Cerebellar cortex (tissue), 1 donor: Measurements from ENCODE around the gene TNFRSF12A.

Source experiments
- DNase-seq: peaks from one replicate; pipeline ENCODE4 v3.0.0-alpha.2; 2015; ENCODE audit warnings: low spot score

TNFRSF12A gene

DNA sequence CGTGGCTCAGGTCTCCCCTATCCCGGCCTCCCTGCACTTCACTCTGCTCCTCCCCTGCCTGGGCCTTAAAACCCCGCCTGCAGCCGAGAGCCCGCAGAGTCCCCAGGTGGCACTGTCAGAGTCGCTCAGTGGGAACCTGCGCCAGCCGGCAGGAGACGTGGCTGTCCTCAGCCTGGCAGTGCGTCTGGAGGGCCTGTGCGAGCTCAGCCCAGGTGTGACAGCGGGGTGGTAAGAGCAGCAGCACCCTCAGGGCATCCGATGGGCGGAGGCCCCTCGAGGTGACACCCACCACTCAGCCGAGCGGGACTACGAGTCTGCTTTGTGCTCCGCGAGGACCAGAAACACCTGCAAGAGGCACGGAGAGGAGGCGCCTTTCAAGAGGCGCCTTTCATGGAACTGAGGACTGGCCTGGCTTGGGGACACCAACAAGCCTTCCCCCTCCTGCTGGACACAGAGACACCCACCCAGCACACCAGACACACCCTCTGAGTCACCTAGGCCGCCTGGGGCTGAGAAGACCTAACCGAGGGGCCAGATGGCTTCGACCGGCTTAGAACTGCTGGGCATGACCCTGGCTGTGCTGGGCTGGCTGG is 7.2 kb upstream of the TNFRSF12A start, which contains the start of gene CLDN9:
Gene CLDN9 (plus strand): TSS at position 96 of the 593 bp plus-strand sequence. CDS start 440 bp downstream, at position 536.
- DNase-seq = no peak

DNA sequence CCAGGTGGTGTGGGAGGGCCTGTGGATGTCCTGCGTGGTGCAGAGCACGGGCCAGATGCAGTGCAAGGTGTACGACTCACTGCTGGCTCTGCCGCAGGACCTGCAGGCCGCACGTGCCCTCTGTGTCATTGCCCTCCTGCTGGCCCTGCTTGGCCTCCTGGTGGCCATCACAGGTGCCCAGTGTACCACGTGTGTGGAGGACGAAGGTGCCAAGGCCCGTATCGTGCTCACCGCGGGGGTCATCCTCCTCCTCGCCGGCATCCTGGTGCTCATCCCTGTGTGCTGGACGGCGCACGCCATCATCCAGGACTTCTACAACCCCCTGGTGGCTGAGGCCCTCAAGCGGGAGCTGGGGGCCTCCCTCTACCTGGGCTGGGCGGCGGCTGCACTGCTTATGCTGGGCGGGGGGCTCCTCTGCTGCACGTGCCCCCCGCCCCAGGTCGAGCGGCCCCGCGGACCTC is 6.6 kb upstream of the TNFRSF12A start:
- no peak for DNase-seq

DNA sequence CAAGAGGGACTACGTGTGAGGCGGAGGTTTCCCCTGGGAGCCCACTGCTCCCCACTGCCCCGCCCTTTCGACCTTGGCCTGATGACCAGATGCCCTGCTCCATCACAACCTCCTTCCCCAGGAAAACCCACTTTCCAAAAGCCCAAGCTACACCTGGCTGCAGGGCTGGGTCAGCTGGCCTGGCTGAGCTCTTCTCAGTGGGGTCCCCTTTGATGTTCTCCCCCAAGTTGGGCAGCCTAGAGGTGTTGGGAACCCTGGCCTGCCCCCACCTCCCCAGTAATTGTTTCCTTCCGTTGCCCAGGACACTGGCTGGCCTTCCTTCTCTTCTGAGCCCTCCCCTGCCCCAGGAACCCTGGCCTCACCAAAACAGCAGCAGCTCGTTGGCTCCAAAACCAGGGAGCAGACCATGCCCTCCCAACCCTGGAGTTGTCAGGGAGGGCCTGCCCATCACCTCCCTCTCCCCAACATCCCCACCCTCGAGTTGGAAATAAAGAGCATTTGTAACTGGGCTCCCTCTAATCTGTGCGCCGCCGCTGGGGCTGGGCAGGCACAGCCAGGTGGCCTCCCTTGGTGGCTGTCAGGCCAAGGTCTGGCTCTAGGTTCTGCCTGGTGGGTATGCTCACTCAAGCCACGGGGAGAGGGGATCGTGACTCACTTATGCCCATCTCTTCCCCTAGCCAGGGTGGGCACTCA is 6.0 kb upstream of the TNFRSF12A start:
- DNase-seq = no peak

DNA sequence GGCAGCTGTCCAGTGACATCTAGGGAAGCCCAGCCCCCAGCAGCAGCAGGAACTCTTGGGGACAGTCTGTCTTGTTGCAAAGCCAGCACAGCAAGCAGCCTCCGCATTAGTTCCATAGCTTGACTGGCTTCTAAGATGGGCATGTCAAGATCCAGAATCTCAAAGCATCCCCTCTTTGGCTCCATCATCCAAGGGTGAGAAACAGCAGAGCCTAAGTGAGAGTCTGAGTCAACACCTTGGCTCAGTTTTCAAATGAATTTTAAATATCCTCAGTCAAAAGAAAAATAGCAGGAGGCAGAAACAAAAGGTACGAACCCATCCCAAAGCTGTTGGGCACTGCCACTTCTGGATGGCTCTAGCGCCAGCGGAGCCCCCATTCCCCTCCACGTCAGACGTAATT is 5.2 kb upstream of the TNFRSF12A start:
- DNase-seq = no peak

DNA sequence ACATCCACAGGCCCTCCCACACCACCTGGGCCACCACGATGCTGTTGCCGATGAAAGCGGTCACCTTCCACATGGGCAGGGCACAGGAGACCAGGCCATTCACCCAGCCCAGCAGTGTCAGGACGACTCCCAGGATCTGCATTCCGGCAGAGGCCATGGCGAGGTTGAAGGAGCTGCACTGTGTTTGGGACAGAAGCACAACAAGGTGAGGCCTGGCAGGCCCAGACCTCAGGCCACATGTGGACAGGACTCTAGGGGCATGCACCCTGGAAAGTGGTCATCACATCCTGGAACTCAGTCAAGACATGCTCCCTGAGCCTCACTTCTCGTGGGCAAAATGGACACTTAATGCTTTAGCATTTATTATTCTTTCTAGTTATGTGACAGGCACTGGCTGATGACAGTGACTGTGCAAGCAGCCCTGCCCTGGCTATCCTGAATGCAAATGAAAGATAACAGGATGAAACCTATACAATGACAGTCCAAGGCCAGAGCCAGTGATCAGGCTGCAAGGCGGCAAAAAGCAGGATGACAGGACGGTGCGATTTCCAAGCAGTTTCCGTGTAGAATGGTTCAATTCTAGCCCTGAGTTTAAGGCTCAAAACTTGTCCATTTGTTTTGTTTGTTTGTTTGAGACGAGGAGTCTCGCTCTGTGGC is 4.2 kb upstream of the TNFRSF12A start:
- no peak for DNase-seq

DNA sequence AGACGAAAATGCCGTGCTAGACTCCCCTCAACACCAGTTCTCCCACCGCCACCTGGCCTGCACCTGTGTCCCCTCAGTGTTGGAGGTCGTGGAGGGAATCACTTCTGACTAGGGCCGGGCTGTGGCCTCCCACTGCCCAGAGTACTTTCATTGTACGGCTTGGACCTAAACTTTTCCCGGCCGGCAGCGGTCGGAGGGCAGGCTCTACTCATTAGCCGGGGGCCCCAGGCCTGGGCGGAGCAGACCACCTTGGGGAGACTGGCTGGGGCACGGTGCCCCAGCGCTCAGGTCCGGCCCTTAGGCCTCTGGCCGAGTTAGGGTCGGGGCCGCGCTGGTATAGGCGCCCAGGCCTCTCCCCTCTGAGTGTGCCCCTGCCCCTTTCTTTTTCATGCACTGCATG is 2.8 kb upstream of the TNFRSF12A start:
- no peak for DNase-seq

DNA sequence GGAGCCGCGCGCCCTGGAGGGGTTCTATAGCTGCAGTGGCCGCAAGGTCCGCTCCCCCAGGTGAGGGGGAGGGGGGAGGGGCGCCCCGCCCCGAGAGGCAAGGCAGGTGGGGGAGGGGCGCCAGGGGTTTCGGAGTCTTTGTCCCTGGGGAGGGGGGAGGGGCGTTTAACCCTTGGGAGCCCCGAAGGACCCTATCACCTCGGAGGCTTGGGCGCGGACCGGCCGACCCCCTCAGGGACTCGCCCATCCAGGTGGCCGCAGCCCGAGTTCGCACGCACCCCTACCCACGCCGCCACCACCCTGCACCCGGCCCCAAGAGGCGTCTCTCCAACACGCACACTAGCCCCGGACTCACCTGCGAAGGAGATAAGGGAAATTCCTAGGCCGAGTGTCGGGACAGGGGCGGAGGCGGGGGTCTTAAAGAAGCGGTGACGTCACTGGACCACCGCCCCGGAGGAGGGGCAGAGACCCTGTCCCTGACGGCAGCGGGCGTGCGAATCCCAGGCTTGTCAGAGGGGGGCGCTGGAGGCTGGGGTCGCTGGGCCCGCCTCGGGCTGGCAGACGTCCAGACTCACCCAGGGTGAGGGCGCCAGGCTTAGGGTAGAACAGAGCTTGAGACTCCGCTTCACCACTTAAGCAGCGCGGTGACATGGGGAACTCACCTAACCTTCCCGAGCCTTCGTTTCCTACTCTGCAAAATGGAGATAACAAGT is 2.2 kb upstream of the TNFRSF12A start, which contains the start of gene CLDN6:
Gene CLDN6 (minus strand): TSS at position 390 of the 713 bp plus-strand sequence. CDS start 2,162 bp downstream, outside the sequence.
- DNase-seq = no peak

DNA sequence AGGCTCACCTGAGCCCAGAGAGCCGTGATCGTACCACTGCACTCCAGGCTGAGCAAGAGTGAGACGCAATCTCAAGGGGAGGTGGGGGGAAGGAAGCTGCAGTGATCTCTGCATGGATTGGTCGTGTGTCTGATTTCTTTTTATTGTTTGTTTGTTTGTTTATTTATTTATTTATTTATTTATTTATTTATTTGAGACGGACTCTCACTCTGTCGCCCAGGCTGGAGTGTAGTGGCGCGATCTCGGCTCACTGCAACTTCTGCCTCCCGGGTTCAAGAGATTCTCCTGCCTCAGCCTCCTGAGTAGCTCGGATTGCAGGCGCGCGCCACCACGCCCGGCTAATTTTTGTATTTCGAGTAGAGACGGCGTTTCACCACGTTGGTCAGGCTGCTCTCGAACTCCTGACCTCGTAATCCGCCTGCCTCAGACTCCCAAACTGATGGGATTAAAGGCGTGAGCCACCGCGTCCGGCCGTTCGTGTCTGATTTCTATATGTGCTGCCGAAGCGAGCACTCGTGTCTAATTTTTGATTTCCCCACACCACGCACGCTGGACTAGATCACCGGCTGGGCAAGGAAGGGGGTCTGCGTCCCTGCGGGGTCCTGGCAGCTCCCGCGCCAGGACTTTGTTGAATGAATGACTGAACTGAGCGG is 448 bp upstream of the TNFRSF12A start:
- no peak for DNase-seq

DNA sequence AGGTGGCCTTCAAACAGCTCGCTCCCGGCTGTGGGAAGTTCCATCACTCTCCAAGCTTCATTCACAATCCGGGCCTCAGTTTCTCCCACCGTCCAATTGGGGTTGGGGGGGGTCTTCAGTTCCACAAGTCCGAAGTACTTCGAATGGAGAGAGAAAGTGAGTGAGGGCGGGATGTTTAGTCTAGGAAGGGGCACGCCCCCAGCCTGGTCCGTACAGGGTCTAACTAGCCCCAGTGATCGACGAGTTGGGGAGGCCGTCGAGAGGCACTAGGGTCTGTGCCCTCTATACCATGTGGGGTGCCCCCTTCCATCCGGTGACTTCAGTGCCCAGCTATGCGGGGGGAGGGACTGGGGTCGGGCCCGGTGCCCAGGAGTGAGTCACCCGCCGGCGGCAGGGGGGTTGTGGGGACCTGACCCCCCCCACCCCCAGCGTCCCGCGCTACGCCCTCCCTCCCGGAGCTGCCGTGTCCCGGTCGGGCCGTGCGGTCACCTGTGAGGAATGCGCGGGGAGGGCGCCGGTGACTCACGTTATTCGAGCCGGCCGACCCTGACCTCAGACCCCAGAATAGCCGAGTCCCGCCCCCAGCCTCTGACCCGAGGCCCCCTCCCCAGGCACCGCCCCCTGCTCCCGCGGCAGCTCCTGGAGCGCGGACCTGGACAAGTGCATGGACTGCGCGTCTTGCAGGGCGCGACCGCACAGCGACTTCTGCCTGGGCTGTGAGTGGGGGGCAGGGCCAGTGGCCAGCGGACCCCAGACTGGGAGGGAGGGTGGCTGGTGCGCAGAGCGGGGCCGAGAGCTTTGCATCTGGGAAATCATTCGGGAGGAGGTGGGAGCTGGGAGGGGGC is 658 bp downstream of the TNFRSF12A start:
- peak; percentile 62 for DNase-seq

DNA sequence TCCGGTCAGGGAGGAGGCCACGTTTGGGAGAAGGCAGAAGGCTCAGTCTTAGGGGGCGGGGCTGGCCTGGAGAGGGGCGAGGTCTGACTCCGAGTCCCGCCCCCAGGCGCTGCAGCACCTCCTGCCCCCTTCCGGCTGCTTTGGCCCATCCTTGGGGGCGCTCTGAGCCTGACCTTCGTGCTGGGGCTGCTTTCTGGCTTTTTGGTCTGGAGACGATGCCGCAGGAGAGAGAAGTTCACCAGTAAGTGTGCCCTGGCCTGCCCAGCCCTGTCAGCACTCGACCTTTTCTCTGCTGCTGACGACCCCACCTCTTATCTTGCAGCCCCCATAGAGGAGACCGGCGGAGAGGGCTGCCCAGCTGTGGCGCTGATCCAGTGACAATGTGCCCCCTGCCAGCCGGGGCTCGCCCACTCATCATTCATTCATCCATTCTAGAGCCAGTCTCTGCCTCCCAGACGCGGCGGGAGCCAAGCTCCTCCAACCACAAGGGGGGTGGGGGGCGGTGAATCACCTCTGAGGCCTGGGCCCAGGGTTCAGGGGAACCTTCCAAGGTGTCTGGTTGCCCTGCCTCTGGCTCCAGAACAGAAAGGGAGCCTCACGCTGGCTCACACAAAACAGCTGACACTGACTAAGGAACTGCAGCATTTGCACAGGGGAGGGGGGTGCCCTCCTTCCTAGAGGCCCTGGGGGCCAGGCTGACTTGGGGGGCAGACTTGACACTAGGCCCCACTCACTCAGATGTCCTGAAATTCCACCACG is 1.5 kb downstream of the TNFRSF12A start:
- peak; percentile 84 for DNase-seq

DNA sequence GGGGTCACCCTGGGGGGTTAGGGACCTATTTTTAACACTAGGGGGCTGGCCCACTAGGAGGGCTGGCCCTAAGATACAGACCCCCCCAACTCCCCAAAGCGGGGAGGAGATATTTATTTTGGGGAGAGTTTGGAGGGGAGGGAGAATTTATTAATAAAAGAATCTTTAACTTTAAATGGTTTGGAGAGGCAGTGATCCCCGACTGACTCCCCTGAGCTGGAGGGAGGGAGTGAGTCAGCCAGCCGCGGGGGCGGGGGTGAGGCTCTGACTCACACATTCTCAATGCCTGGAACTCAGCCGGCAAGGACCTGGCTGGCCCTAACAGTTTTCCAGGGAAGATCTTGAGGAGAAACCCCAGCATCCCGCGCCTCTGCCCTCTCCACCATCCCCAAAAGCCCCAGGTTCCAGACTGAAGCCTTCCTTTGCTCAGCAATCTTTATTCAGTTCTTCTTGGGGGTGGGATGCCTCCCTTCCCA is 2.1 kb downstream of the TNFRSF12A start:
- peak; percentile 77 for DNase-seq

DNA sequence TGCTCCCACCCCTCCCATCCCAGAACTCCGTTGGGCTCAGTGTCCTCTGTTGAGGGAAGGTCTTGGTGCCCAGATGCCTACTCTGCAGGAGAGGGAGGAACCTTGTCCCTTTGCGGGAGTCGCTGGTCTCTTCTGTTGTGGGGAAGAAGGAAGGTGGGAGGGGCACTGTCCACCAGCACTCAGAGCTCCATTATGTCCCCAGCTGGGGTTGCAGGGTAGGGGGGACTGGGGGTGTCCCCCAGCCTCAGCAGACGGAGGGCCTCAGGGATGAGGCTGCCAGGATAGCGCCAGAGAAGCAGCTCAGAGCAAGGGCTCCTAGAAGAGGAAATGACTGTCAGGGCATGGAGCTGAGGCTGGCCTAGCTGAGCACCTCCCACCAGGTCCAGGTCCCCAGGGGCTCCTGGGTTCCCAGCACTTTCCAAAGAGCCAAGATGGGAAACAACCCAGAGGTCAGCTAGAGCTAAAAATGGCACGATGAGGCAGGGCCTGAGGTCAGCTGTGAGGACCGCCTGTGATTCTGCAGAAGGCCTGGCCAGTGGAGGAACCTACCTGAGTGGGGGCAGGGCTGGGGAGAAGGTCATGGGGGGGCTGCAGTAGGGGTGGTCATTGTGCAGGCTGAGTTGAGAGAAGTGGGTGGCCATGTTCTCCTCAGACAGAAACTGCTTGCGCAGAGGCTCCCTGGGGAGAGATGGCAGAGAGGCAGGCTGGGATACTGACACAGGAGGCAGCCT is 2.7 kb downstream of the TNFRSF12A start:
- no peak for DNase-seq

DNA sequence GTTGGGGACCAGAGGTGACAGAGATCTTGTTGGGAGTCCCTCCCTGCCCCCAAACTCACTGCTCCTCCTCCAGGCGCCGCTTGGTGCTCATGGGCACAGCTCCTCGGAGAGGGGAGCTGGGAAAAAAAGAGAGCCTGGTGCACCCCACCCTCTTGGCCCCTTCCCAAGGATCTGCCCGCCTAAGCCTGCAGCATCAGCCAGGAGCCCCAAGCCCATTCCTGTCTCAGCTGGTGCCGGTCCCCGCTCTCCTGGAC is 3.2 kb downstream of the TNFRSF12A start:
- peak; percentile 80 for DNase-seq

DNA sequence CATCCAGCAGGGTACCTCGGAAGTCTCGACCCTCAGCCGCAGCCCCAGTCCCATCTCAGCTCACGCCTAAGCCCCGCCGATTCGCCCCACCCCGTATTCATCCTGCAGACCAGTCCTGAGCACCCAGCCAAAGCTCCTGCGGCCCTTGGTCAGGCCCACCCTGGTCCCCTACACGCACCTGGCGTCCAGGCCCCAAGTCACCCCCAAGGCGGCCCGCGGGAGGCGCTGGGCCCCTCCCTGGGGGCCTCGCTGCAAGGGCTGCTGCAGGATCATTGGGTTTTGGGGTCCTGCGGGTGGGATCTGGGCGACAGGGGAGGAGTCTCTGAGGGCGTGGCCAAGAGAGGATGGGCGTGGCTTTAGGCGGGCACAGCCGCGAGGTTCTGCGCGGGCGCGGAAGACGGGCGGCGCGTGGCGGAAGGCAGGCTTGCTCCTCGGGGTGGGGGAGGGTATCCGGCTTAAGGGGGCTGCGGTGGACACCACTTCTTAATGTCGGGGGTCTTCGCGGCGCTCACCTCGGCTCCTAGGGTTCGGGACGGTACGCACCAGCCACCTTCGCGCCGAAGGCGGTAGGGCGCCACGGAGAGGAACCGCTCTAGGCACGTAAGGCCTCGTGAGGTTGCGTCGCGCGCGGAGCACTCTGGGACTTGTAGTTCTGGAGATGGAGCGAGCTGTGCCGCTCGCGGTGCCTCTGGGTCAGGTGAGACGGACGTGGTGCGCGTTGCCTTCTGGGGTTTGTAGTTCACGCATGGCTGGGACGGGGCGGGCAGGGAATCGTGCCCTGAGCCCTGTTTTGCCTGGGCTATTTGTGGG is 3.7 kb downstream of the TNFRSF12A start, which contains the start of the genes HCFC1R1 and THOC6:
Gene HCFC1R1 (minus strand): TSS at position 274 of the 810 bp plus-strand sequence. CDS start 1 bp downstream, at position 273.
Gene THOC6 (plus strand): TSS at position 367 of the 810 bp plus-strand sequence. CDS start 292 bp downstream, at position 659.
- DNase-seq = peak; percentile 99

DNA sequence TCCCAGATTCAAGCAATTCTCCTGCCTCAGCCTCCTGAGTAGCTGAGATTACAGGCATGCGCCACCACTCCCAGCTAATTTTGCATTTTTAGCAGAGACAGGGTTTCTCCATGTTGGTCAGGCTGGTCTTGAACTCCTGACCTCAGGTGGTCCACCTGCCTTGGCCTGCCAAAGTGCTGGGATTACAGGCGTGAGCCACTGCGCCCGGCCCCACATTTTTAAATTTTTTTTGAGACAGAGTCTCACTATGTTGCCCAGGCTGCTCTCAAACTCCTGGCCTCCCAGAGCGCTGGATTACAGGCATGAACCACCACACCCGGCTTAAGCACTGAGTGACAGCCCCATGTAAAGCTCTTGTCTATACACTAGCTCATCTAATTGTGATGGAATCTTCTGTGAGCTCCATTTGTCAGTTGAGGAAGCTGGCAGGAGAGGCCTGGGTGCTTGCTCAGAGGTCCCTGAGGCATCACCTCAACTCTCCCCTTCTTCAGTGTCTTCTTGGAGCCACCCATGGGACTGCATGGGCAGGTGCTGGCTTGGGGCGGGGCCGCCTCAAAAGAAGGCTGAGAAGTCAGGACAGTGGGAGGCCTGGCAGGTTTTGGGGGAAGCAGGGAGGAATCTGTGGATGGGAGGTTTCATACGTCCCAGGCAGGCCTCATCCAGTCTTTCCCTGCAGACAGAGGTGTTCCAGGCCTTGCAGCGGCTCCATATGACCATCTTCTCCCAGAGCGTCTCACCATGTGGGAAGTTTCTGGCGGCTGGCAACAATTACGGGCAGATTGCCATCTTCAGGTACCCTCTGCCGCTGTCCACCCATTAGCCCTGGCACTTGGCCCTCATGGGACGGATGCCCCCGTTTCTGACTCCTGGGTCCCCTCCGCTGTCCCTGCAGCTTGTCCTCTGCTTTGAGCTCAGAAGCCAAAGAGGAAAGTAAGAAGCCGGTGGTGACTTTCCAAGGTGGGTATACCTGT is 5.1 kb downstream of the TNFRSF12A start:
- no peak for DNase-seq

DNA sequence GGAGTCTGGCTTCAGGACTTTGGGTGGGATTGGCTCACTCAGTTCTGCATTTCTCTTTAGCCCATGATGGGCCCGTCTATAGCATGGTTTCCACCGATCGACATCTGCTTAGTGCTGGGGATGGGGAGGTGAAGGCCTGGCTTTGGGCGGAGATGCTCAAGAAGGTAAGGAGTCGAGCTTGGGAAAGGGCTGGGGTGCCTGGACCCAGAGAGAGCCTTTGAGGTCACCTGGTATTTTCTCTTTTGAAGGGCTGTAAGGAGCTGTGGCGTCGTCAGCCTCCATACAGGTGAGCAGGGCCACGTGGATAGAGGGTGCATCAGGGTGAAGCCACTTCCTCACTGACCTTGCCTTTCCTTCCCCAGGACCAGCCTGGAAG is 5.8 kb downstream of the TNFRSF12A start:
- DNase-seq = no peak
